Naive B cell (primary cell): ENCODE data around the gene RRAS2. TPM values are rescaled to one million over a fixed set of nuclear protein-coding genes. Genes with fewer than 3 reads are reported as not detected.
"Not testable (repeated sequence)": the region's sequence is repeated elsewhere in the genome, so short reads cannot be mapped to it uniquely, and the experiment has no call there.

ENCODE experiments used
- ATAC-seq, 2 donors: fragments of 150-1000 bp; cut with Tn5 transposase; 2 replicates each; pipeline ENCODE4 v1.10.0; 2021; ENCODE audit warnings: low read depth in 2 of 2, mild to moderate bottlenecking in 2 of 2, moderate library complexity in 2 of 2
- DNase-seq: peaks from one replicate; pipeline ENCODE4 v3.0.0; 2022
- H3K27ac Mint-ChIP-seq, 6 donors: one replicate each; pipeline ENCODE4 v1.8.0; 2020 to 2022; ENCODE audit warnings: mild to moderate bottlenecking in 6 of 6, mixed read lengths in 6 of 6, moderate library complexity in 5 of 6, inconsistent platforms in 2 of 6
- H3K27me3 Mint-ChIP-seq, 3 donors: one replicate each; pipeline ENCODE4 v1.8.0; 2021 to 2022; ENCODE audit warnings: mixed read lengths in 3 of 3, mild to moderate bottlenecking in 1 of 3
- H3K36me3 Mint-ChIP-seq, 2 donors: one replicate each; pipeline ENCODE4 v1.8.0; 2020 to 2022; ENCODE audit warnings: mixed read lengths in 2 of 2, inconsistent platforms in 1 of 2, mild to moderate bottlenecking in 1 of 2
- H3K4me1 Mint-ChIP-seq, 3 donors: one replicate each; pipeline ENCODE4 v1.8.0; 2020 to 2022; ENCODE audit warnings: mixed read lengths in 3 of 3, inconsistent platforms in 1 of 3, mild to moderate bottlenecking in 1 of 3, moderate library complexity in 1 of 3
- H3K4me3 Mint-ChIP-seq, 8 donors: one replicate each; pipeline ENCODE4 v1.8.0; 2020 to 2022; ENCODE audit warnings: mild to moderate bottlenecking in 8 of 8, mixed read lengths in 8 of 8, moderate library complexity in 8 of 8, inconsistent platforms in 2 of 8
- H3K9me3 Mint-ChIP-seq, 7 donors: one replicate each; pipeline ENCODE4 v1.8.0; 2020 to 2022; ENCODE audit warnings: mixed read lengths in 7 of 7, mild to moderate bottlenecking in 5 of 7, inconsistent platforms in 2 of 7, moderate library complexity in 1 of 7
- polyA plus RNA-seq, 6 donors: library from polyadenylated mRNA; unstranded; fragments of 300-500 nt; fragmentation: Illumina TruSeq; gene quantifications; one replicate each; pipeline ENCODE4 v1.2.3, GENCODE V29; 2021; ENCODE audit warnings: low read depth in 6 of 6

The RRAS2 gene
- polyA plus RNA-seq, 6 donors from 2014 or later: 95.9 to 155 (median 118) TPM

DNA sequence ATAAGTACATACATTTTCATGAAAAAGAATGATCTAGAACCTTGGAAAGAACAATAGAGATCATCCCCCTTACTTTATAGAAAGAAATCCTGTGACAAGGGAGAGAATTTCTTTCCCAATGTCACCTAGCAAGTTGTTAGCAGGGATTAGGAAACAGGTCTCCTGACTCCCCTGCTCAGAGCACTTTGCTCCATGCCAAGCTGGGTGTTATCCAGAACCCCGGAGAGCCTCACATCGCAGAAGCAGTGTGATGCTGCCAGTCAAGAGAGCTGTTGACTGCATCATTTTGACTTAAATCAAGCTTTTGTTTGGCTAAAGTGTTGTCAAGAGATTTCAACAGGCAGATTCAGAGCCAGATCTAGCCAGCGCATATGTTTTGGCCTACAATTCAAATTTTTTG lies 3.6 kb upstream of the RRAS2 start:
- Mint-ChIP-seq H3K9me3 (no peaks in the 10 kb centered on the region), H3K36me3 (no peaks in the 10 kb centered on the region), H3K27me3 (no peaks in the 10 kb centered on the region), H3K27ac (peak overlapping the region in 1 of 6 donors; percentile 91), H3K4me1 (peaks cover 12 to 14% (median 13%) of the 10 kb centered on the region in 3 donors), H3K4me3 (peak overlapping the region in 1 of 8 donors; percentile 41)
- DNase-seq: no peak
- no peak for ATAC-seq

DNA sequence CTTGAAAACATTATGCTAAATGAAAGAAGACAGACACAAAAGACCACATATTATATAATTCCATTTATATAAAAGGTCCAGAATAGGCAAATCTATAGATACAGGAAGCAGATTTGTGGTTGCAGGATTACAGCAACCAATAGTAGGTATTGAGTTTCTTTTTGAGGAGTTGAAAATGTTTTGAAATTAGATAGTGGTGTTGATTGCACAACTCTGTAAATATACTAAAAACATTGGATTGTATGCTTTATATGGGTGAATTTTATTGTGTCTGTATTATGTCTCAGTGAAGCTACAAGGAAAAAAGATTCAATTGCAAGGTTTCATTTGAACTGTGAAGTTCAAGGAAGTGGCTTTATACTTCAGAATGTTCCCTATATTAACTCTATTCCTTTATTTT lies 3.0 kb upstream of the RRAS2 start:
- H3K4me3 Mint-ChIP-seq: peak overlapping the region in 1 of 8 donors; percentile 41
- no peaks in the 10 kb centered on the region for H3K27me3 Mint-ChIP-seq
- no peak overlapping the region for H3K27ac Mint-ChIP-seq
- ATAC-seq (no peak), DNase-seq (no peak)
- peaks cover 19 to 21% (median 20%) of the 10 kb centered on the region in 3 donors for H3K4me1 Mint-ChIP-seq
- H3K9me3 Mint-ChIP-seq: no peaks in the 10 kb centered on the region
- H3K36me3 Mint-ChIP-seq: no peaks in the 10 kb centered on the region

DNA sequence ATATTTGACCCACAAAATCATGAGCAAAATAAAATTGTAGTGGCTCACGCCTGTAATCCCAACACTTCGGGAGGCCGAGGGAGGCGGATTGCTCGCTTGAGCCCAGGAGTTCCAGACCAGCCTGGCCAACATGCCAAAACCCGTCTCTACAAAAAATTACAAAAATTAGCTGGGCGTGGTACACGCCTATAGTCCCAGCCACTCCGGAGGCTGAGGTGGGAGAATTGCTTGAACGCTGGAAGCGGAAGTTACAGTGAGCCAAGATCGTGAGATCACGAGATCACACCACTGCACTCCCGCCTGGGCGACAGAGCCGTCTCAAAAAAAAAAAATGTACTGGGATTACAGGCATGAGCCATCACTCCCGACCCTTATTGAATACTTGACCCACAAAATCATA lies 2.0 kb upstream of the RRAS2 start:
- ATAC-seq (no peak), DNase-seq (no peak)
- no peaks in the 10 kb centered on the region for H3K27me3 Mint-ChIP-seq
- no peaks in the 10 kb centered on the region for H3K9me3 Mint-ChIP-seq
- H3K36me3 Mint-ChIP-seq: no peaks in the 10 kb centered on the region
- peak overlapping the region in 2 of 8 donors; percentile 15 to 54 for H3K4me3 Mint-ChIP-seq
- peak overlapping the region in 1 of 6 donors; percentile 88 for H3K27ac Mint-ChIP-seq
- peaks cover 28 to 30% (median 29%) of the 10 kb centered on the region in 3 donors for H3K4me1 Mint-ChIP-seq

DNA sequence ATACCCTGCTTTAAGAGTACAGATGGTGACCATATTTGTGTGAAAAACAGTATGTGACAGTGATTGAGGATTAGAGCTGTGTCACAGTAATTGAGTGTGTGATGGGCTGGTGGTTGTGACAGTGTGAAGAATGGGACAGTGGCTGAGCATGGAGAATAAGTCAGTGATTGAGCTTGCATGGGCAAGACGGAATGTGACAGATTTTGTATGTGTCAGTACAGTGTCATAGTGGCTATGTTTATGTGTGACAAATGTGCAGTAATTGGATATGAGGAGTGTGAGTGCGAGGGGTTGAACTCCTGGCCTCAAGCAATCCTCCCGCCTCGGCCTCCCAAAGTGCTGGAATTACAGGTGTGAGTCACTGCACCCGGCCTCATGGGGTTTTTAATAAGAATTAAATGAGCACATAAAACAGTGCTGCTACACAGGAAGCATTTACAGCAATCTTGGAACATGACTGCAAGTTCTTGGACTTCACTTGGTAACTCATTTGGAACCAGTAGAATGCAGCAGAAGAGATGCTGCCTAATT lies 583 bp upstream of the RRAS2 start:
- no peaks in the 10 kb centered on the region for H3K9me3 Mint-ChIP-seq
- DNase-seq (no peak), ATAC-seq (no peak)
- no peaks in the 10 kb centered on the region for H3K27me3 Mint-ChIP-seq
- H3K4me3 Mint-ChIP-seq: peak overlapping the region; percentile 74 to 93 (median 80)
- H3K27ac Mint-ChIP-seq: peak overlapping the region in 4 of 6 donors; percentile 20 to 94 (median 64)
- H3K4me1 Mint-ChIP-seq: peaks cover 36 to 43% (median 40%) of the 10 kb centered on the region in 3 donors
- no peaks in the 10 kb centered on the region for H3K36me3 Mint-ChIP-seq

DNA sequence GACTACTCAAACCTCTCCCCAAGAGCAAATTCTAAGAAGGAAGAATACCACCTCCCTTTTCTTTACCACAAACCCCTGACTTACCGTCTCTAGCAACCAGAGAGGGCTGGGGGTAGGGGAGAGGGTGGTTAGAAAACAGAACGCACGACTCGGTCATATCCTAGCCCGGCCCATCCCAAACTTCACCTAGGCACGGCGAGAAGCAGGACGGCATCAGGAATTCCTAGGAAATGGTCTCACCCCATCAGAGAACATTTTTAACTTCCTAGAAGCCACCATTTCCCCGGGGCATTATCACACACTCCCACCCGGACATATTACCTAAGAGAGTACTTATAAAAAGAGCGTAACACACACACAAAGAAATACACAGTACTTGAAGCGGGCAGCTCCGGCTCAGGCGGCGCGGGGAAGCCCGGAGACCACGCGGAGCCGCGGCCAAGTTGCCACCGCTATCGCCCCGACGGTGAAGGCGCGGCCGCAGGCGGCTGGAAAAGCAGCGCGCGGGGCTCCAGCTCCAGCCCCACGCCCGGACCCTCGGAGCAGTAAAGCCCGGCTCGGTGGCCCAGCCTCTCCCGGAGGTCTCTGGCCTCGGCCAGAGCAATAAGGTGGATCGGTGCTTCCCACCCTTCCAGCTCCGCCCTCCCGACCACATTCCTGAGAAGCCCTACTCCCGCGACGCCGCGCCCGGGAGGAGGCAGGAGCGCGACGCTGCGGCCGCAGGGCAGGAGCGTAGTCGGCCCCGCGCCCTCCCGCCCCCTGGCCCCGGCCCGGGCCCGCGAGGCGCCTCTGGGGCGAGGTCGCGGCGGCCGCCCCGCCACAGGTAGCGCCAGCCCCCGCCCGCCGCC lies 878 bp downstream of the RRAS2 start:
- H3K36me3 Mint-ChIP-seq: no peaks in the 10 kb centered on the region
- H3K4me1 Mint-ChIP-seq: peaks cover 47 to 57% (median 54%) of the 10 kb centered on the region in 3 donors

DNA sequence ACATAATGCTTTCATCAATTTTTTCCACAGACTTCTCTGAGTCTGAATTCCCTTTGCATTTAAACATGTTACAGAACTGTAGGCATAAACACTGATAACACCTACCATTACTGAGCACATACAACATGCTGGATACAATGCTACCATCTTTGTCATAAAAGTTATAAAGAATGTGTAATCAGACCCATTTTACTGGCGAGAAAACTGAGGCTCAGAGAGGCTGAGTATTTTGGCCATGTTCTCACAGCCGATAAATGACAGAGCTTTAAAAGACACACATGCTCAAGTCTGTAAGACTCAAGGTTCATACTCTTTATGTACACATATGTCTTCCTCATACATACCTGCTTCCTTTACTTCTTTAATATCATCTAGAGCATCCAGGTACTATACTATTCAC lies 2.6 kb downstream of the RRAS2 start:
- H3K36me3 Mint-ChIP-seq: no peaks in the 10 kb centered on the region
- H3K4me3 Mint-ChIP-seq: peak overlapping the region; percentile 93 to 100 (median 98)
- H3K27ac Mint-ChIP-seq: peak overlapping the region in 5 of 6 donors; percentile 5 to 95 (median 39)
- peaks cover 43 to 66% (median 55%) of the 10 kb centered on the region in 3 donors for H3K4me1 Mint-ChIP-seq
- peaks cover 0 to 2% (median 0%) of the 10 kb centered on the region in 7 donors for H3K9me3 Mint-ChIP-seq
- DNase-seq: no peak
- ATAC-seq: no peak
- no peaks in the 10 kb centered on the region for H3K27me3 Mint-ChIP-seq

More for the DNA sequence above, 878 bp downstream of the RRAS2 start:
- Mint-ChIP-seq H3K9me3 (peaks cover 0 to 2% (median 0%) of the 10 kb centered on the region in 7 donors), H3K27me3 (no peaks in the 10 kb centered on the region), H3K4me3 (peak overlapping the region; percentile 93 to 100 (median 98)), H3K27ac (peak overlapping the region; percentile 94 to 99 (median 97))
- peak; percentile 55 to 56 for ATAC-seq
- DNase-seq: peak; percentile 36

DNA sequence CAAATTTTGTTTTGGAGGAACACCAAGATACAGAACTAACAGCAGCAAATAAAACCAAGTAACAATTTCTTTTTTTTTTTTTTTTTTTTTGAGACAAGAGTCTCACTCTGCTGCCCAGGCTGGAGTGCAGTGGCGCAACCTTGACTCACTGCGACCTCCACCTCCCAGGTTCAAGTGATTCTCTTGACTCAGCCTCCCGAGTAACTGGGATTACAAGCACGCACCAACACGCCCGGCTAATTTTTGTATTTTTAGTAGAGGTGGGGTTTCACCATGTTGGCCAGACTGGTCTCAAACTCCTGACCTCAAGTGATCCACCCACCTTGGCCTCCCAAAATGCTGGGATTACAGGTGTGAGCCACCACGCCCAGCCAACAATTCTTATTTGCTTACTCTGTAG lies 4.4 kb downstream of the RRAS2 start:
- not testable (repeated sequence) for H3K36me3 Mint-ChIP-seq, ATAC-seq

DNA sequence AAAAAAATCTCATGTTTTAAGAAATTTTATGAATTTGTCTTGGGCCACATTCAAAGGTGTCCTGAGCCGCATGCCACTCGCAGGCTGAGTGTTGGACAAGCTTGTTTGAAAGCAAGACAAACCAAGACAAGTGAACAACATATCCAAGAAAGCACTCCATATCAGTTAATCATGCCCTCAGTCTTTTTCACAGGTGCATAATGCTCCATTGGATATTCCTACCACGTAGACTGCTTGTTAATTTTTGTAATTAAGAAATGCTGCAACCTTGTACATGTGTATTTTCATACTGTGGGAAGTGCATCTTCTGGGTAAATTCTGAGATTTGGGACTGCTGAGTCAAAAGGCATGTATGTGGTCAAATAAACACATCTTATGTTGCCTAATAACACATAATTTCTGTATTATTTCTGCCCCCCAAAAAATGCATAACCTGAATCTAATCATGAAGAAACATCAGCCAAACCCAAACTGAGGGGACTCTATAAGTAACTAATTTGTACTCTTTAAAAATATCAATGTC lies 8.2 kb downstream of the RRAS2 start:
- H3K9me3 Mint-ChIP-seq: peaks cover 0 to 24% (median 21%) of the 10 kb centered on the region in 7 donors
- peak overlapping the region in 2 of 8 donors; percentile 66 to 76 for H3K4me3 Mint-ChIP-seq

More for the DNA sequence above, 4.4 kb downstream of the RRAS2 start:
- Mint-ChIP-seq H3K4me3 (peak overlapping the region in 6 of 8 donors; percentile 20 to 100 (median 72)), H3K27ac (peak overlapping the region in 3 of 6 donors; percentile 36 to 75 (median 55)), H3K4me1 (peaks cover 50 to 78% (median 62%) of the 10 kb centered on the region in 3 donors)
- H3K27me3 Mint-ChIP-seq, DNase-seq, H3K9me3 Mint-ChIP-seq: not testable (repeated sequence)

DNA sequence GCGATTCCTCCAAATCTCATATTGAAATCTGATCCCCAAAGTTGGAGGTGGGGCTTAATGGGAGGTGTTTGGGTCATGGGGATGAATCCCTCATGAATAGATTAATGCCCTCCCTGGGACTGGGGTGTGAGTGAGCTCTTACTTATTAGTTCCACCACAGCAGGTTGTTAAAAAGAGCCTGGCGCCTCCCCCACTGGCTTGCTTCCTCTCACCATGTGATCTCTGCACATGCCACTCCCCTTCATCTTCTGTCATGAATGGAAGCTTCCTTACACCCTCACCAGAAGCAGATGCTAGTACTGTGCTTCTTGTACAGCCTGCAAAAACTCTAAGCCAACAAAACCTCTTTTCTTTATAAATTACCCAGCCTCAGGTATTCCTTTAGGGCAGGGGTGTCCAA lies 8.8 kb downstream of the RRAS2 start:
- peaks cover 47 to 84% (median 59%) of the 10 kb centered on the region in 3 donors for H3K4me1 Mint-ChIP-seq
- H3K9me3 Mint-ChIP-seq: peaks cover 0 to 26% (median 21%) of the 10 kb centered on the region in 7 donors
- DNase-seq: no peak
- peak; percentile 85 to 90 for ATAC-seq
- H3K4me3 Mint-ChIP-seq: peak overlapping the region in 6 of 8 donors; percentile 16 to 68 (median 36)
- H3K27ac Mint-ChIP-seq: peak overlapping the region; percentile 8 to 85 (median 76)
- H3K27me3 Mint-ChIP-seq: no peaks in the 10 kb centered on the region
- H3K36me3 Mint-ChIP-seq: peaks cover 12 to 28% of the 10 kb centered on the region in 2 donors

More for the DNA sequence above, 8.2 kb downstream of the RRAS2 start:
- DNase-seq (no peak), ATAC-seq (no peak)
- Mint-ChIP-seq H3K27me3 (no peaks in the 10 kb centered on the region), H3K36me3 (peaks cover 12 to 25% of the 10 kb centered on the region in 2 donors), H3K27ac (peak overlapping the region in 4 of 6 donors; percentile 11 to 79 (median 70)), H3K4me1 (peaks cover 44 to 84% (median 57%) of the 10 kb centered on the region in 3 donors)

DNA sequence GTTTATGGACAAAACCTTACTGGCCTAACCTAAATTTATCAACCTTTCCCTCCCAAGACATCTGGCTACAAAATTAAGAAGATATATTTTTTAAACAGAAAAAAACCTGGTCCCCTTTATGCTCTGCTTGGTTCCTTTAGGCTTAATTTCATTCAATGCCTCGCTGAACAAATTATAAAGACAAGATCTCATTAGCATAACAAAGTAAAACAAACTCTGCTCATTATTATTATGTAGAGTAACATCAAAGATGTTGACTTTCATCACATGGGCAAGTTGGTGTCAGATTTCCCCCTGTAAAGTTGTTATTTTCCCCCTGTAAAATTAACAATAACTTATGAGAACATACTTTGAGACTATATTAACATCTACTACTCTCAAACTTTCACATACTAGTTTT lies 11.0 kb downstream of the RRAS2 start:
- ATAC-seq (peak; percentile 18 to 35), DNase-seq (no peak)
- Mint-ChIP-seq H3K4me1 (peaks cover 48 to 79% (median 50%) of the 10 kb centered on the region in 3 donors), H3K27me3 (no peaks in the 10 kb centered on the region), H3K9me3 (peaks cover 2 to 31% (median 21%) of the 10 kb centered on the region in 7 donors), H3K27ac (peak overlapping the region in 5 of 6 donors; percentile 25 to 85 (median 77)), H3K36me3 (peaks cover 21 to 34% of the 10 kb centered on the region in 2 donors), H3K4me3 (peak overlapping the region in 3 of 8 donors; percentile 2 to 39 (median 21))

DNA sequence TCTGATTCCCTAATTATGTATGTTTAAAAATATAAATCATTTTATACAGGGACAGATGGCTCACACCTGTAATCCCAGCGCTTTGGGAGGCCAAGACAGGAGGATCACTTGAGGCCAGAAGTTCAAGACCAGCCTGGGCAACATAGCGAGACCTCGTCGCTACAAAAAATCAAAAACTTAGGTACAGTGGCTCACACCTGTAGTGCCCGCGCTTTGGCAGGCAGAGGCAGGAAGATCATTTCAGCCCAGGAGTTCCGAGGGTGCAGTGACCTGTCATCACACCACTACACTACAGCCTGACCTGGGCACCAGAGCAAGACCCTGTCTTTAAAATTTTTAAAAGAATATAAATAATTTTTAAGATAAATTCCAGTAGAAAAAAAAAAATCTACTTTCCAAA lies 11.5 kb downstream of the RRAS2 start:
- Mint-ChIP-seq H3K4me3 (peak overlapping the region in 1 of 8 donors; percentile 39), H3K36me3 (peaks cover 21 to 34% of the 10 kb centered on the region in 2 donors), H3K27ac (peak overlapping the region in 2 of 6 donors; percentile 55 to 79), H3K9me3 (peaks cover 2 to 31% (median 21%) of the 10 kb centered on the region in 7 donors), H3K27me3 (no peaks in the 10 kb centered on the region), H3K4me1 (peaks cover 50 to 80% (median 53%) of the 10 kb centered on the region in 3 donors)
- no peak for ATAC-seq
- no peak for DNase-seq

DNA sequence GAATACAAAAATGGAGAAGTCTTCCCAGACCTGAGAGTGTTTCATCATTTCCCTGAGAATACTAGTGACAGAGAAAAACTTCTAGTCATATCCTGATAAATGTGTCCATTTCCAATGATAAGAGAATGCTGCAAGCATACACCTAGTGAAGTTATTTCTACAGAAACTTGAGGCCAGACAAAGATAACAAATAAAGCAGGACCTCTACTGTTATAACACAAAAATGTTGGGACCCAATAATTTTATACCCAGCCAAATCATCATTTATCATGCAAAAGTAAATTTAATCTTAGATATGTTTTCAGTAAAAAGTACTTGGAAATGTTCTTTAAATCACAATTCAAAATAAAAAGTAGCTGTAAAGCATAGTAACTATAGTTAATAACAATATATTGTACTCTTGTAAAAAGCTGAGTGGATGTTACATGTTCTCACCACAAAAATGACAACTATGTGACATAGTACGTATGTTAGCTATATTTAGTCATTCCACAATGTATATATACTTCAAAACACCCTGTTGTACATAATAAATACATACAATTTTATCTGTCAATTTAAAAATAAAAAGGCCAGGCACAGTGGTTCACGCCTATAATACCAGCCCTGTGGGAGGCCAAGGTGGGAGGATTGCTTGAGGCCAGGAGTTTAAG lies 12.6 kb downstream of the RRAS2 start:
- ATAC-seq (no peak), DNase-seq (no peak)
- peak overlapping the region in 3 of 6 donors; percentile 7 to 83 (median 54) for H3K27ac Mint-ChIP-seq
- peak overlapping the region in 1 of 8 donors; percentile 22 for H3K4me3 Mint-ChIP-seq
- H3K36me3 Mint-ChIP-seq: peaks cover 21 to 34% of the 10 kb centered on the region in 2 donors
- H3K9me3 Mint-ChIP-seq: peaks cover 2 to 31% (median 21%) of the 10 kb centered on the region in 7 donors
- peaks cover 60 to 87% (median 62%) of the 10 kb centered on the region in 3 donors for H3K4me1 Mint-ChIP-seq
- H3K27me3 Mint-ChIP-seq: no peaks in the 10 kb centered on the region
